ENCODE results near the gene ASH1L.
"Not testable (repeated sequence)": the region's sequence is repeated elsewhere in the genome, so short reads cannot be mapped to it uniquely, and the experiment has no call there.

The ASH1L gene

GRCh38 chr1:155442431-155442830 lies 120.2 kb downstream of the ASH1L start:
- DNase-seq (ENCODE audit: low spot score), result not testable (repeated sequence)

- DNase-seq (ENCODE audit: low spot score), result no peak
Observed at GRCh38 chr1:155437405-155437804, 125.2 kb downstream of the ASH1L start.

DNA sequence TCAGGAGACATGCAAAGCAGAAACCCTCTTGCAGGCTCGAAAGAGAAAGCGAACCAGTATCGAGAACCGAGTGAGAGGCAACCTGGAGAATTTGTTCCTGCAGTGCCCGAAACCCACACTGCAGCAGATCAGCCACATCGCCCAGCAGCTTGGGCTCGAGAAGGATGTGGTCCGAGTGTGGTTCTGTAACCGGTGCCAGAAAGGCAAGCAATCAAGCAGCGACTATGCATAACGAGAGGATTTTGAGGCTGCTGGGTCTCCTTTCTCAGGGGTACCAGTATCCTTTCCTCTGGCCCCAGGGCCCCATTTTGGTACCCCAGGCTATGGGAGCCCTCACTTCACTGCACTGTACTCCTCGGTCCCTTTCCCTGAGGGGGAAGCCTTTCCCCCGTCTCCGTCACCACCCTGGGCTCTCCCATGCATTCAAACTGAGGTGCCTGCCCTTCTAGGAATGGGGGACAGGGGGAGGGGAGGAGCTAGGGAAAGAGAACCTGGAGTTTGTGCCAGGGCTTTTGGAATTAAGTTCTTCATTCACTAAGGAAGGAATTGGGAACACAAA lies 128.7 kb downstream of the ASH1L start:
- not testable (repeated sequence) for DNase-seq (ENCODE audit: low spot score)

- DNase-seq (ENCODE audit: low spot score), result not testable (repeated sequence)
Observed at GRCh38 chr1:155433128-155433830, 129.3 kb downstream of the ASH1L start.

DNA sequence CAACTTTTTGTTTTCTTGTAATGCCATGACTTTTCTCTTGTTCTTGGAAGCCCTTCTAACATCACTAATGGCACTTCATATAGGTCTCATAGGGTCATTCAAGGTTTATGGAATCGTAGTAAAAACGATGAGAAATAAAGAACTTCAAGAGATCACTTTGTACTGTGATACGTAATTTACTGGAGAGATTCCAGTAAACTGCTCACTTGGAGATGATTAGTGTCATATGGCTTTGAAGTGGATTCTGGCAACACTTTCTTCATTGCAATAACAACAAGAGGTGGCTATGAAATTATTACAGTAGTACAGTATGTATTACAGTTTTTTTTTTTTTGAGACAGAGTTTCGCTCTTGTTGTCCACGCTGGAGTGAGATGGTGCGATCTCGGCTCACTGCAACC lies 138.5 kb downstream of the ASH1L start:
- DNase-seq (ENCODE audit: low spot score), result no peak

- DNase-seq (ENCODE audit: low spot score), result no peak
Observed at GRCh38 chr1:155420788-155421187, 141.8 kb downstream of the ASH1L start.

GRCh38 chr1:155411840-155412239 lies 150.8 kb downstream of the ASH1L start:
- not testable (repeated sequence) for DNase-seq (ENCODE audit: low spot score)

- DNase-seq (ENCODE audit: low spot score), result no peak
Observed at GRCh38 chr1:155410931-155411330, 151.7 kb downstream of the ASH1L start.

- DNase-seq (ENCODE audit: low spot score), result no peak
Observed at GRCh38 chr1:155396874-155397476, 165.6 kb downstream of the ASH1L start.

GRCh38 chr1:155392898-155393411 lies 169.6 kb downstream of the ASH1L start:
- no peak for DNase-seq (ENCODE audit: low spot score)

DNA sequence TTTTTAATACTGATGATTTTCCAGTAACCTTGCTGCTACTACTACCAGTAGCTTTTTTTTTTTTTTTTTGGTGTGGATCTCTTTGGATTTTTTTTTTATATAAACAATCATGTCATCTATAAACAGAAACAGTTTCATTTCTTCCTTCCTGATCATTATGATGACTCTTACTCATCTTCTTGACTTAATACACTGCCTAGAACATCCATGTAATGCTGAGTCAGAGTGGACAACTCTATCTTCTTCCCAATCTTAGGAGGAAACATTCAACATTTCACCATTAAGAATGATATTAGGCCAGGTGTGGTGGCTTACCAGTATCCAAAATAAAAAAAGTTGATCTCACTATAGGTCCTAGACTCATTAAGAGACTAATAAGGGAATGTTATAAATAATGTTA lies 172.8 kb downstream of the ASH1L start:
- DNase-seq (ENCODE audit: low spot score), result peak; percentile 14

GRCh38 chr1:155385836-155386235 lies 176.8 kb downstream of the ASH1L start:
- DNase-seq (ENCODE audit: low spot score), result not testable (repeated sequence)

DNA sequence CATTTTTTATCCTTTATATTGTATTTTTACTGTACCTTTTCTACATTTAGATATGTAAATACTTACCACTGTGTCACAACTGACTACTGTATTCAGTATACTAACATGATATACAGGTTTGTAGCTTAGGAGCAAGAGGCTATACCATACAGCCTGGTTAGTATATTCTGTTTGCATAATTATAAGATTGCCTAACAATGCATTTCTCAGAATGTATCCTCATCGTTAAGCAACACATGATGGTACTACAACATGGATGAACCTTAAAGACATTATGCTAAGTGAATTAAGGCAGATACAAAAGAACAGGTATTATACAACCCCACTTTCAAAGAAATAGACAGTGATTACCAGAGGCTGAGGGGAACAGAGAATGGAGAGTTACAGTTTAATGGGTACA lies 179.2 kb downstream of the ASH1L start:
- DNase-seq (ENCODE audit: low spot score), result no peak

DNA sequence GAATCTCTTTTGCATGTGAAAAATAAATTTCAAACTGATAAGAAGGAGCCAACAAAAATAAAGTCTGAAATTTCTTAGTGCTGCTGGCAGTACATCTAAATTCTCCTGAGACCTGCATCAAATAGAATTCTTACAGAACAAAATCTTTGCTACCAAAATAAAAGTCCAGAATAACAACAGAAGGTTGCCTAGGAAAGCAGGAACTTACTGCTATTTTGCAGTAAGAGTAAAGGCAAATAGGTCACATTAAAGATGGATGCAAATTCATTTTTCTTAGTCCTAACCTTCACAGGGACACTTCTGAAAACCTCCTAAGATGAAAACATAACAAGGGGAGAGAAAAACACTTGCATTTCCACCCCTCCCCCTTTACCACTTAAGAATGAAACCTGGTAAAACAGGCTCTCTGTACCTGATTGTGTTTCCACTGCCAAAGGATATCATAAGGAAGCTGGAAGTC lies 182.9 kb downstream of the ASH1L start:
- DNase-seq (ENCODE audit: low spot score), result peak; percentile 24

DNA sequence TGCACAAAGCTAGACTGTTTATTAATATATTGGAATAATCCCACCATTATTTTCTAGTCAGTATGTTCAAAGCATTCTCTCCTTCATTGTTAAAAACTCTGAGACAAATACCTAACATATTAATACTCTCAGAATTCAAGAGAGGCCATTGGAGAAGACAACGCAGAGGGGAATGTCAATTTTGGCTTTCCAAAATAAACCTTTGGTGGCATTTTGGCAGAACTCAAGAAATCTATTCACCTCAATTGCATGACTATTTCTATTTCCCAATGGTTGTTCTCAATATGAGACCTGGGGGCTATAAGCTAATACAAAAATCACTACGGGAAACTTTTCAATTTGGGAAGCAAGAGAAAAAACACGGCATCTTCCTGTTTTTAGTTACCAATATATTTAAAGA lies 183.4 kb downstream of the ASH1L start:
- DNase-seq (ENCODE audit: low spot score), result no peak

GRCh38 chr1:155360051-155360450 lies 202.6 kb downstream of the ASH1L start:
- no peak for DNase-seq (ENCODE audit: low spot score)

DNA sequence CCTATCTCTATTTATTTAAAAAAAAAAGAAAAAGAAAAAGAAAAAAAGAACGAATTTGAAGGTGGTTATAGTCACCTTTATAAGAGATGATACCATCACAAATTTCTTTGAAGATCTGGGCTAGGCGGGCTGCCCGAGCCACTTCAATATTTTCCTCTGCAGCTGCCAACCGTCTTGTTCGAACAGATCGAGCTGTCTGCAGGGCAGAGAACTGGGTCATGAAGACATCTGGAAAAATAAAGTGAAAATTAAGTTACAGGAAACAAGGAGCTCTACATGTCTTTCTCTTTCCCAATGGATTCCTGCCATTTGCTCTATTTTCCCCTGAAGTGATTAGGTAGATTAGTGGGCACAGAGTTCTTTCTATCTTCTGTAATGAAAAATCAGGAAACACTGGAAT lies 210.0 kb downstream of the ASH1L start:
- DNase-seq (ENCODE audit: low spot score), result no peak

- DNase-seq (ENCODE audit: low spot score), result no peak
Observed at GRCh38 chr1:155342842-155343241, 219.8 kb downstream of the ASH1L start.

DNA sequence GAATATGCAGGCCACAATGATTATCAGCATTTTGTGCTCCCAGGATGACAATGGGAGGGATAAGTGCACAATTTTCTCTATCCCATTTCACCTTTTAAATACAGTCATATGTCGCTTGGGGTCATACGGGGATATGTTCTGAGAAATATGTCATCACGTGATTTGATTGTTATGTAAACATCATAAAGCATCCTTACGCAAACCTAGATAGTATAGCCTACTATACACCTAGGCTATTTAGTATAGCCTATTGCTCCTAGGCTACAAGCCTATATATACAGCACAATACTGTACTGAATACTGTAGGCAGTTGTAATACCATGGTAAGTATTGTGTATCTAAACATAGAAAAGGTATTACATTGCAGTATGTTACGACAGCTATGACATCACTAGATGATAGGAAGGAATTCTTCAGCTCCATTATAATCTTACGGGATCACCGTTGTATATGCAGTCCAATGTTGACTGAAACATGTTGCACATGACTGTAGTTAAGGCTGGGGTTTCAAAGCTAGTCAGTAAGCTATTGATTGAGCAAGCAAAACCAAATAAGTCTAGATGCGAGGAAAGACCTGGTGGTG lies 223.0 kb downstream of the ASH1L start:
- no peak for DNase-seq (ENCODE audit: low spot score)

- no peak for DNase-seq (ENCODE audit: low spot score)
Observed at GRCh38 chr1:155334962-155335361, 227.6 kb downstream of the ASH1L start.

- DNase-seq (ENCODE audit: low spot score), result no peak
Observed at GRCh38 chr1:155329980-155330598, 232.5 kb downstream of the ASH1L start.

DNA sequence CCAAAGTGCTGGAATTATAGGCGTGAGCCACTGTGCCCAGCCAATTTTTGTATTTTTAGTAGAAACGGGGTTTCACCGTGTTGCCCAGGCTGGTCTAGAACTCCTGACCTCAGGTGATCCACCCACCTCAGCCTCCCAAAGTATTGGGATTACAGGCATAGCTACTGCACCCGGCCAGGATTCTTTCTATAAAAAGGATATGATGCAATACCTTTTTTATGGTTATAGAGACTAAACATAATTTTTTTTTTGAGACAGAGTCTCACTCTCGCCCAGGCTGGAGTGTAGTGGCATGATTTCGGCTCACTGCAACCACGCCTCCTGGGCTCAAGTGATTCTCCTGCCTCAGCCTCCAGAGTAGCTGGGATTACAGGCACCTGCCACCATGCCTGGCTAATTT lies 233.7 kb downstream of the ASH1L start:
- DNase-seq (ENCODE audit: low spot score), result not testable (repeated sequence)
